ENCODE results near the gene YIPF4.
"Not testable (repeated sequence)": the region's sequence is repeated elsewhere in the genome, so short reads cannot be mapped to it uniquely, and the experiment has no call there.

Gene YIPF4

GRCh38 chr2:32290000-32290339 lies 12.3 kb downstream of the YIPF4 start:
- no peak for DNase-seq

- DNase-seq = no peak
These were observed 14.0 kb downstream of the YIPF4 start for GRCh38 chr2:32291746-32292145.

GRCh38 chr2:32293493-32293892 lies 15.8 kb downstream of the YIPF4 start:
- not testable (repeated sequence) for DNase-seq

GRCh38 chr2:32293966-32294562 lies 16.4 kb downstream of the YIPF4 start:
- not testable (repeated sequence) for DNase-seq

- no peak for DNase-seq
These were observed 32.9 kb downstream of the YIPF4 start for GRCh38 chr2:32310577-32310976.

- DNase-seq = no peak
These were observed 37.2 kb downstream of the YIPF4 start for GRCh38 chr2:32314886-32315285.

GRCh38 chr2:32328679-32329078 lies 51.0 kb downstream of the YIPF4 start:
- not testable (repeated sequence) for DNase-seq

- DNase-seq = not testable (repeated sequence)
These were observed 51.7 kb downstream of the YIPF4 start for GRCh38 chr2:32329180-32329980.

- no peak for DNase-seq
These were observed 52.4 kb downstream of the YIPF4 start for GRCh38 chr2:32330136-32330535.

GRCh38 chr2:32342801-32343200 lies 65.1 kb downstream of the YIPF4 start:
- DNase-seq = no peak

- not testable (repeated sequence) for DNase-seq
These were observed 73.1 kb downstream of the YIPF4 start for GRCh38 chr2:32350797-32351196.

- no peak for DNase-seq
These were observed 78.4 kb downstream of the YIPF4 start for GRCh38 chr2:32355976-32356680.

GRCh38 chr2:32356681-32357317 lies 79.1 kb downstream of the YIPF4 start, which contains the start of gene BIRC6:
Gene BIRC6, plus strand, starts transcription at chr2:32357023. Its CDS starts 139 bp downstream, at chr2:32357162.
- DNase-seq = peak; percentile 94 to 95

- DNase-seq = peak; percentile 15 to 30
These were observed 79.8 kb downstream of the YIPF4 start for GRCh38 chr2:32357318-32358110.

- DNase-seq = no peak
These were observed 80.4 kb downstream of the YIPF4 start for GRCh38 chr2:32358111-32358482.

- DNase-seq = no peak
These were observed 82.7 kb downstream of the YIPF4 start for GRCh38 chr2:32360416-32360815.

GRCh38 chr2:32362997-32363396 lies 85.3 kb downstream of the YIPF4 start:
- DNase-seq = not testable (repeated sequence)

- no peak for DNase-seq
These were observed 85.9 kb downstream of the YIPF4 start for GRCh38 chr2:32363597-32363996.

GRCh38 chr2:32364290-32364689 lies 86.6 kb downstream of the YIPF4 start:
- not testable (repeated sequence) for DNase-seq

GRCh38 chr2:32365679-32366078 lies 88.0 kb downstream of the YIPF4 start:
- not testable (repeated sequence) for DNase-seq
